SU-DHL-6 (cell line): ENCODE measurements around the gene LCE1E.

Experiments
- CTCF ChIP-seq: fragments of 200-600 bp; sonication (generic); IDR thresholded peaks from one replicate; pipeline ENCODE4 v1.5.1; 2017; ENCODE audit warnings: antibody characterized with exemption, mild to moderate bottlenecking, low read length, moderate library complexity; ENCODE audit not compliant: insufficient read depth, poor library complexity, severe bottlenecking
- EZH2phosphoT487 ChIP-seq: fragments of 200-600 bp; sonication (generic), shearing (Covaris generic); conservative IDR thresholded peaks from 2 replicates; pipeline ENCODE4 v1.6.1; 2018; ENCODE audit warnings: mild to moderate bottlenecking, antibody characterized with exemption, low read length, moderate library complexity, mixed read lengths

DNA sequence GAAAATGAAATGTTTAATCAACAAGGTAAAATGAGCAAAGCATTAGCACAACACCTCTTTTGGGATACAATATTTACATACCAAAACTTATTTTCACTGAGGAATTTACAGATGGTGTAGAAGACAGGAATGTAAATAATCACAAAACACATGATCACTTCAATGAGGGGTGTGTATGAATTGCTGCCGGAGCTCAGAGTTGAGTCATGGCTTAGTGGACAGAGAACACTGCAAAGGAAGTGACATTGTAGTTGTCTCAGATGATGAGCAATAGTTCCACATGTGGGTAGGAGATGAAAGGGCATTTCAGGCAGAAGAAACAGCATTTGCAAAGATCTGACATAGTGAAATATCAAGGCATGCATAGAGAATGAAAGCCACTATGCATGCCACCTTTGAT lies 33.8 kb upstream of the LCE1E start:
- TF ChIP-seq CTCF (no peak), EZH2phosphoT487 (no peak)
